ENCODE data around the gene GID8.

GID8 gene

DNA sequence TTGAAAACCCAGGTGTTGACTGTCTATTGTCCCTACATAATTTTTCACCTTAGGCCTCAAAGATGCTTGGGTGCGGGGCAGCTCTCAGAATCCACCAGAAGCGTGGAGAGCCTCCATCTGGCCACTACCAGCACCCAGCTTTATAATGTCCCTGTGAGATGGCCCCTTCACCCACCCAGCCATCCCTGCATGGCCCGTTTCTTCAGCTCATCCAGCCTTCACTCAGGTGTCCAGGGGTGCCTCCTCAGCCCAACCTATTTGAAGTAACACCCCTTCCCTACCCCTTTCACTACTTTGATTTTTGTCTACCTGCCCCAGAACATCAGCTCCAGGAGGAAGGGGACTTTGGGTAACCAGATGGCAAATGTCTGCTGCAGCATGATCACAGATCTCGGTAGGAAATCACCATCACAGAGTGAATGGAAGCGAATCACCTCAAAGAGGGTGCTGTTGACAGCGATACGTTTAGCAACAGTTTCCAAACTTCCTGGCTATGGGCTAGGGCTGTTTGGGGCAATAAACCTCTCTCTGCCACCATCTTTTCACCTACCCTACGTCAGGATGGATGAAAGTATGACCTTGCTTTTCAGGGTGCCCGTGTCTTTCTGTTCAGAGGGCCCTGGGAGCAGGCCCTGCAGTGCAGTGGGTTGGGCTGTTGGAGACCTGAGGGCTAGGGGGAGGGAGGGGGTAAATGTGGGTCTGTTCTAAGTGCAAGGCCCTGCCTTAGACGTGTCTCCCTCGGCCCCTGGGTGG, 13.4 kb downstream of the GID8 start:
- H3K9ac ChIP-seq = no peak overlapping the region
- H3K27ac ChIP-seq = no peak overlapping the region
- peaks cover 23% of the 10 kb centered on the region for H3K27me3 ChIP-seq (ENCODE audit: insufficient read depth, low read depth)
- H3K36me3 ChIP-seq (ENCODE audit: insufficient read depth) = no peaks in the 10 kb centered on the region
- H2AFZ ChIP-seq (ENCODE audit: low read depth) = no peak overlapping the region
- H3K4me3 ChIP-seq (IDR thresholded peaks at IDR 0.05; ENCODE audit: insufficient read depth, low read depth, low read length) = no peak overlapping the region
- TF ChIP-seq CTCF (conservative IDR thresholded peaks at IDR 0.05; ENCODE audit: low read depth, low read length) = no peak
- no peaks in the 10 kb centered on the region for H4K20me1 ChIP-seq (ENCODE audit: insufficient read depth)
- H3K4me1 ChIP-seq (ENCODE audit: low read depth, poor library complexity, severe bottlenecking) = no peaks in the 10 kb centered on the region
- no peaks in the 10 kb centered on the region for H3K79me2 ChIP-seq (ENCODE audit: insufficient read depth, low read depth)
- no peak overlapping the region for H3K4me2 ChIP-seq

GRCh38 chr20:62951896-62952372, 14.0 kb downstream of the GID8 start:
- Histone ChIP-seq H3K27ac (no peak overlapping the region), H3K4me2 (no peak overlapping the region), H4K20me1 (ENCODE audit: insufficient read depth) (no peaks in the 10 kb centered on the region), H3K4me3 (IDR thresholded peaks at IDR 0.05; ENCODE audit: insufficient read depth, low read depth, low read length) (no peak overlapping the region), H3K27me3 (ENCODE audit: insufficient read depth, low read depth) (peaks cover 29% of the 10 kb centered on the region), H2AFZ (ENCODE audit: low read depth) (no peak overlapping the region), H3K36me3 (ENCODE audit: insufficient read depth) (no peaks in the 10 kb centered on the region), H3K9ac (no peak overlapping the region), H3K79me2 (ENCODE audit: insufficient read depth, low read depth) (no peaks in the 10 kb centered on the region), H3K4me1 (ENCODE audit: low read depth, poor library complexity, severe bottlenecking) (no peaks in the 10 kb centered on the region)
- TF ChIP-seq CTCF (conservative IDR thresholded peaks at IDR 0.05; ENCODE audit: low read depth, low read length) = no peak

DNA sequence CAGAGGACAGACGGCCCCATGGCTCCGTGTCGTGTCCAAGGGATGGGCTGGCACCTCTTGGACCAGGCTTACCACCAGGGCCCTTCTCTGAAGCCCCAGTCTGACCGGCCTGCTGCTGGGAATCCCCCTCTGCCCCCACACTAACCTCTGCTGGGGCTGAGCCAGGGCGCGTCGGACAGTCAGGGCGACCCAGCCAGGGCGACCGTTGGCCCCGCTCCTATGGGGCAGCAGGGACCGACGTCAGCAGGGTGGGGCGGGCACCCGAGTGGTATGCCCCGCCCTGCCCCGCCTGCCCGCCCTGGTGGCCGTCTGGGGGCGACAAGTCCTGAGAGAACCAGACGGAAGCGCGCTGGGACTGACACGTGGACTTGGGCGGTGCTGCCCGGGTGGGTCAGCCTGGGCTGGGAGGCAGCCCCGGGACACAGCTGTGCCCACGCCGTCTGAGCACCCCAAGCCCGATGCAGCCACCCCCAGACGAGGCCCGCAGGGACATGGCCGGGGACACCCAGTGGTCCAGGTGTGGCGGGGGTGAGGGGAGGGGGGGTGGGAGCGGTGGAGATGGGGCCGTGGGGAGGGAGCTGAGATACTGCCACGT, 14.5 kb downstream of the GID8 start, which contains the start of gene SLC17A9:
Gene SLC17A9, plus strand, starts transcription at position 337 of the 595 bp plus-strand sequence. Its CDS starts 122 bp downstream, at position 459.
- Histone ChIP-seq H3K79me2 (ENCODE audit: insufficient read depth, low read depth) (no peaks in the 10 kb centered on the region), H4K20me1 (ENCODE audit: insufficient read depth) (no peaks in the 10 kb centered on the region), H3K36me3 (ENCODE audit: insufficient read depth) (no peaks in the 10 kb centered on the region), H3K4me2 (no peak within 1 kb of the TSS), H3K27me3 (ENCODE audit: insufficient read depth, low read depth) (peaks cover 30% of the 10 kb centered on the region), H3K4me1 (ENCODE audit: low read depth, poor library complexity, severe bottlenecking) (no peaks in the 10 kb centered on the region), H3K4me3 (IDR thresholded peaks at IDR 0.05; ENCODE audit: insufficient read depth, low read depth, low read length) (no peak within 1 kb of the TSS), H2AFZ (ENCODE audit: low read depth) (no peak within 1 kb of the TSS), H3K27ac (no peak within 1 kb of the TSS), H3K9ac (no peak within 1 kb of the TSS)
- no peak for TF ChIP-seq CTCF (conservative IDR thresholded peaks at IDR 0.05; ENCODE audit: low read depth, low read length)

DNA sequence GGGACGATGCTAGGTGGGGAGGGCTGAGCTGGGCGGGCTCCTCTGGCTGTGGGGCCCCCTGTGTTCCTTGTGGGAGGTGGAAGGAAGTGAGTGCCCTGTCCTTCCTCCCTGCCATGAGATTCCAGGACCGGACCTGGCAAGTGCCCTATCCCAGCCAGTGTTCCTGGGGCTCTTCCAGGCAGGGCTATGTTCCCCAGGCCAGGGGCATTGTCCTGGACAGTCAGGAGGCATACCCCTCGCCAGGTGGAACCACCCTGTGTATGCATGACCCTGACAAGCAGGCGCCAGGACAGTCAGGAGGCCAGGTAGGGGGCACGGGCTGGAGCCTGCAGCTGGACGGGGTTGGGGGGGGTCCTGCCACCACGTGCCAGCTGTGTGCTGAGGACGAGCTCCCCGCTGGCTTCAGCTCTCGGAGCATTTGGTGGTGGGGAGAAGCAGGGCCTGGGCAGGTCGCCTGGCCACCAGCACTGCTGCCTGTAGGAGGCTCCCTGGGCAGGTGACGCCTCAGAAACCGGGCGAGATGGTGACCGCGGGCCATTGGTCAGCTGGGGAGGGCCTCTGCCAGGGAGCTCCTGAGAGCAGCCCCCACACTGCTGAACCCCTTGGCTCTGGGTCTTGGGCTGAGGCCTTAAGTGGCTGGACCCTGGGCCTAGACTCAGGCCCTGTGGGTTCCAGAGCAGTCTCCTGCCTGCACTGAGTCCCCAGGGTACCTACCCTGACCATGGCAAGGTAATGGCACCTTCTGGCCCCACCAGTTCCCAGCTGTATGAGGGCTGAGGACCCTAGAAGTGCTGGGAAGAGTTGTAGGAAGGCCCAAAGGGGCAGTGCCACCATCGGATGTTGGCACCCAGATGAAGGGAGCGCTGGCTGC, 15.3 kb downstream of the GID8 start:
- Histone ChIP-seq H4K20me1 (ENCODE audit: insufficient read depth) (no peaks in the 10 kb centered on the region), H3K9ac (no peak overlapping the region), H3K4me2 (no peak overlapping the region), H3K4me1 (ENCODE audit: low read depth, poor library complexity, severe bottlenecking) (no peaks in the 10 kb centered on the region), H3K27ac (no peak overlapping the region), H3K4me3 (IDR thresholded peaks at IDR 0.05; ENCODE audit: insufficient read depth, low read depth, low read length) (no peak overlapping the region), H3K27me3 (ENCODE audit: insufficient read depth, low read depth) (peaks cover 33% of the 10 kb centered on the region), H3K36me3 (ENCODE audit: insufficient read depth) (no peaks in the 10 kb centered on the region), H2AFZ (ENCODE audit: low read depth) (no peak overlapping the region), H3K79me2 (ENCODE audit: insufficient read depth, low read depth) (no peaks in the 10 kb centered on the region)
- TF ChIP-seq CTCF (conservative IDR thresholded peaks at IDR 0.05; ENCODE audit: low read depth, low read length) = no peak
